DMS 273 treated with DMSO at 0.1 percent for 48 hours (cell line): Measurements from ENCODE around the gene PI4KA.
A peak's percentile ranks its signal among the peaks of the same experiment; 100 is the strongest.

Experiments
- DNase-seq: peaks from one replicate; lab custom pipeline; 2025; lab: John Stamatoyannopoulos, UW

PI4KA gene

DNA sequence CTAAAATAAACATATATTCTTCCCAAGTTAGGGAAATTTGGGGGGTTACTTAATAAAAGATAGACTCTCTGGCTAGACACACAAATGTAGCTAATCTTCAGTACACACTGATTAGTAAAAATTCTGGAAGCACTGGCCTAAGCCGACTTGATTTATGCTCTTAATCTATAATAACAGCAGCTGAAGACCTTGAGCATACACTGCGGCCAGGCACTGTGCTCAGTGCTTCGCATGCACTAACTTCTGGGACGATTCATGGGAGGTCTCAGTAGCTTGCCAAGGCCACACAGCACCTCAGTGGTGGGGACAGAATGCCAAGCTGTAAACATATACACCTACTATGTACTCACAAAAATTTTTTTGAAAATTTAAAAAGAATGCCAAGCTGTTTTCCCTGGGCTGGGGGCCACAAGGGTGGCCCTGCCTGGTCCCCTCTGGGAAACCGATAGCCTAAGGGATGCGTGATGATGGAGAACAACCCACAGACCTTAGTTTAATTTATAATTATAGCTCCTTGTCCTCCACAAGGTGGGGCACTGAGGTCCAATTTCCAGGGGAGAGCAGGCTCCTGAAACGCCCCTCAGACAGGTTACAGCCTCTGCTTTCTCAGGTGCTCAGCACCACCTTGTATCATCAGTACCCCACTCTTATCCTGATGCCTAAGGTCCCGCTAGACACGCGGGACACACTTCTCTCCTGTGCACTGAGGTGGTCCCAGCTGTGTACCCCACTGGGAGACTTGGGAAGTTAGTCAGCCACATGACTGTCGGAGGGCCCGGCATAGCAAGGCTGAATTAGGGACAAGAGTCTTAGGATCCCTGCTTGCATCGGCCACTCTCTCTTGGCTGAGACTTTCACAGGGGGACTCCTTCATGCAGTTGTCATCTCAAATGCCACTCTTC lies 64.6 kb downstream of the PI4KA start:
- no peak for DNase-seq

DNA sequence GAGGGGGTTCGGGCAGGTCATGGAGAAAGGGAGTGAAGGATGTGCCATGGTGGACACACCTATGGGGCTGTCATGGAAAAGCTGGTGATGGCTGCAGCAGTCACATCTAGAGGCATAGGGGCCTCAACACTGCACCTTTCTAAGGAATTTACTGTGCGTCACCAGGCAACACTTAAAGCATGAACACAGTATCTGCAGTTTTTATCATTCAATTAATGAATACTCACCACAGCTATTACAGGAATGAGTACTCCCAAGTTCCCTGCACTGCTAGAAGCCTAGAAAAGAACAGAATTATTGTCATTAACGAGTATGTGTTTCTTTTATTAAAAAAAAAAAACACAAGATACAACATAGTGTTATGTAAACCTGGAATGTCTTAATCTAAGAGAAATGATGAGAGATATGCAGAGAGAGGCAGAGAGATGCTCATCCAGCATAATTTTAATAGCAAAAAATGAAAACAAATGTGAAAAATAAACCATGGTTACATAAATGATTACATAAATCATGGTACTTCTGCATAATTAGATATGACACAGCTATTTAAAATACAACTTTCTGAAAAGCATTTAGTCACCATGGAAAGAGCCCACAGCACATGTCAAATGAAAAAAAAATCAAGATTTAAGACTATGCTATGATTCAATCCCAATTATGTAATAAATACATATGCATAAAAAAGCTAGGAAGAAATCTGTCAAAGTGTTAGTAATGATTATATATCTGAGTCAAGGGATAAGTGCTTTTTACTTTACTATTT lies 65.5 kb downstream of the PI4KA start:
- no peak for DNase-seq

DNA sequence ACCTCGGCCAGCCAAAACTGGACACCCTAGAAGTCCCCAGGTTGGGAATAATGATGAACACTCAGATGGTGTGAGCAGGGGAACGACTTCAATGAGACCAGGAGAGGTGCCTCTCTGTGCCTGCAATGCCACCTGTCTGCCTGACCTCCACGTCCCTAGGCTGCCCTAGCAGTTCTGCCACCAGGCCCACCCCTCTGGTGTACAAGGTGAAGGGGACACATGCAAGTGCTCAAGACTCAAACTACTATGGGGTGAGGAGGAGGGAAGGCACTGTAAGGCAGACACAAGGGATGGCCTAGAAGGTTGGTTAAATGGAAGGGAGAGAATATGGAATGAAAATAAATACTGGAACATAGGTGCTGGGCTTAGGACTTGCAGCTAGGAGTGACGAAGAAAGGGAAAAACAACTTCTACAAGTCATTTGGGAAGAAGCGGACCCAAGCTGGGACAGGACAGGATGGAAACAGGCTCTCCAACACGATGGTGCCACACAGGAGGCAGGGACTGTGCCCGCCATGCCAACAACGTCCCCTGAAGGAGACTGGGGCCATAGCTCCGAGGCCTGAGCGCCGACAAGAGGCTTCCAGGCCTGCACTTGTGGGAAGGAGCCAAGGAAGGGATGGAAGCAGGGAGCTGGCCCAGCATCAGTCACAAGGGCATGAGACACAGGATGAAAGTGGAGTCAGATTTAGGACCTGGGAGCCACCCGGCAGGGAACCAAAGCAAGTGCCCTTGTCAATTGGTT lies 66.2 kb downstream of the PI4KA start:
- no peak for DNase-seq

DNA sequence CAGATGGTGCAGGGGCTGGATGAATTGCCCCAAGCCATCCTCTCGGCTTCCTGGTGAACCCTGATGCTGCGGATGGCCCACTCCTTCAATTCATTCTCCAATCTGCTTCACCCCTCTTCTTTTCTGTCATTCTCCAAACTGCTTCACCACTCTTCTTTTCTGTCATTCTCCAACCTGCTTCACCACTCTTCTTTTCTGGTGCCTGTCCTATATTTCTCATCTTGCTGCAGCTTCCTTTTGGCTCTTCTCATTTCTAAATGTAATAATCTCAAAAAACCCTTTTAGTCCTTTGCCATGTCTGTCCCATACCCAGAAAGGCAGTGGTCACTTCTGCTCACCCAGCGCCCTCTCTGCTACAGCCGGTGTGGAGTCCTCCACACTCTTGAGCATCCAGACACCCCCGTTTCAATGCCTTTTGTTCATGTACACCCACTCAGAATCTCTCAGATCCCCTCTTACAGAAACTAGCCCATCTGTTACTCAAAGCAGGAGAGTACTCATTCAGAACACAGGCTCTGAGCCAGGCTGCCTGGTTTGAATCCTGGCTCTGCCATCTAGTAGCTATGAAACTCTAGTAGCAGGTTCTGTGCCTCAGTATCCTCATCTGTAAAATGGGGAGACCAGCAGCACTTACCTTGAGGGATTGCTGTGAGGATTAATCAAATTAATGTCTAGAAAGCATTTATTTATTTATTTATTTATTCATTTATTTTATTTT lies 69.8 kb downstream of the PI4KA start:
- DNase-seq, result no peak

DNA sequence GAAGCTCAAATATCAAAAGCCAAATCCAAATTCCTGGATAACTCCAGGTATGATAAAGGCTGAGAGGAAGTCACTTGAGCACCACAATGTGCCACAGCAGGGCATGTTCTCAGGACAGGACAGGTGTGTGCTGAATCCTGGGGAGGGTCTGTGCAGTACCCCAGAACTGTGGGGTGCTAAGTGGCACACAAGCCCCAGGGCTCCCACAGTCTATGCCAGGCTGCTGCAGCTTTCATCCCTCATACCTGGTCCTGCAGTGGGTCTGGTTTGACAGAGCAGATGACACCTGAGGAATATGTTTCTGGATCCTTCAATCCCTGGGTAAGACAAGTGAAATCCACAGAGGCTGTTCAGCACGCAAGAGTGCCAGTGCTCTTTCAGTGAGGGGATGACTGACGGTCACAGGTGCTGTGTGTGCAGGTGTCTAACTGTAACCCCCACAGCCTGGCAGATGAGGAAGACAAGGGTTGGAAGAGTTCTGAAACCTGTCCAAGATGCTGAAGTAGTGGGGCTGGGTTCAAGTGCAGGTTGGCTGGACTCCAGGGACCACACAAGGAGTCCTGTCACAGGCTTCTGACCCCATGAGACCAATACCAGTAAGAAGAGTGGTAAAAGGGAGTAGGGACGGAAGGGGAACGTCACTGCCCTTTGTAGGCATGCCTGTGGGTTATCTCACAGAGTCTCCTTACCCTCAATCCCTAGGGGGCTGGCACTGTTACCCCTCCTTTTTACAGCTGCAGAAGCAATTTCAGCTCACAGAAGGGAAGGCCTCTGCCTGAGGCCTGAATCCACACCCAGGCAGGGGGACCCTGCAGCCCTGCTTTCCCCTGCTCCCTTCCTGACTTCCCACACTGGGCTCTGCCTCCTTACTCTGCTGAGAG lies 70.6 kb downstream of the PI4KA start:
- DNase-seq, result no peak

DNA sequence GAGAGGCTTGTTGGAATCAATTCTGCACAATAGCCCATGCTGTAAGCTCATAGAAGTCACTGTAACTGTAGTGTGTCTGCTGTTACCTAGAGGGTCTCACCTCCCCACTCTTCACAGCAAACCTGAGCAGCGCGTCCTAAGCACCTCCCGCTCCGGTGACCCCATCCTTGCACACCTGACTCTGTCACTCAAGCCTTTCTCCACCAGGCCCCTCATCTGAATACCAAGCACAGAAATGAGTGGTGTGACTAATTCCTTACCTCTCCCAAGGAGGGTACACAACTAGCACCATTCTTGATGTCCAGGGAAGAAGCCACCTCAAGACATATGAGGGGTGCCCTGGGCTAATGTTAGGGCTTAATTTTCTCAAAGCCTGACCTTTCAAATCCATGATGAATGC lies 71.4 kb downstream of the PI4KA start:
- DNase-seq, result no peak

DNA sequence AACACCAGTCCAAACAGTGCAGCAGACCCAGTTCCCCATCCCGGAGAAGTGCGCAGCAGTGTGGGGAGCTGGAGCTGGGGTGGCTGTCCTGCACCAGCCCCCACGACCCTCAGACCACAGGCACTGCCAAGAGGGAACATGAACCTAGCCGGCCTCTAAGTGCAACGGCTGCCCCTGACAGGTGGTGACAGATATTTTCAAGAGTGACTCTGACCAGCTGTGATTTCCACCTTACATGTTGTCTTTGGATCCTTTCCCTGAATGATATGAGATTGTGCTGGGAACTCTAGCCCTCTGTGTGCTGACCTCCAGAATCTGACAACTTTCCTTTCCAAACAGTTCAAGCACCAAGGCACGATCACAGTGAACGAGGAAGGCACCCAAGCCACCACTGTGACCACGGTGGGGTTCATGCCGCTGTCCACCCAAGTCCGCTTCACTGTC lies 72.1 kb downstream of the PI4KA start:
- peak; percentile 4 for DNase-seq

DNA sequence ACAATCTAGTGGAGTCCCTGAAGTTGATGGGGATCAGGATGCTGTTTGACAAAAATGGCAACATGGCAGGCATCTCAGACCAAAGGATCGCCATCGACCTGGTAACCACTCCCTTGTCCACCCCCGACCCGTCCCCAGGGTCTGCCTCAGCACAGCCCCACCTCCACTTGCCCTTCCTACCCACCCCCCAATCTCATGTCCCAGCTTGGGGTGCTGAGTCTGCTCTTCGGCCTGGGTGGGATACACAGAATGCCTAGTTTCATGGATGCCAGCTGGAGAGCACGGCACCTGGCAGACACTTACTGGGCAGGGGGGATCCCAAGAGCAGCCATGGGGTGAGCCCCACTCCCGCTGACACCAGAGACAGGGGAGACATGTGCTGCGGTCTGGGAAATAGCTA lies 72.6 kb downstream of the PI4KA start:
- no peak for DNase-seq

DNA sequence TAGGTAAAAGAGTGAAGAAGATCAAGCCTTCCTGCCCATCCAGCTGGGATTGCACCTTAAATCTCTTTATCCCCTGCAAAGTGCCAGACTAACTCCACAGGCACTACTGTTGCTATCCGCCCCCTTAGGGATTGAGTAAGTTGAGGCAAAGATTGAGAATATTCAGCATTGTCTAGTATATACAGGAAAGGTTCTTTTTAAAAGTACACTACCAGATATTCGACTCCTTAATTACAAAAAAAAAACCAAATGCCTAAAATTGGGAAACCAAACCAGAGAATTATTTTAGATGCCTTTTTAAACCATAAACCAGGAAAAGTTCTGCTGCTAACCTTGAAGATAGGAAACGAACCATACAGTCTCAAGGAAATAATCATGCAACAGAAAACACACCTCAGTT lies 73.2 kb downstream of the PI4KA start:
- DNase-seq, result no peak

DNA sequence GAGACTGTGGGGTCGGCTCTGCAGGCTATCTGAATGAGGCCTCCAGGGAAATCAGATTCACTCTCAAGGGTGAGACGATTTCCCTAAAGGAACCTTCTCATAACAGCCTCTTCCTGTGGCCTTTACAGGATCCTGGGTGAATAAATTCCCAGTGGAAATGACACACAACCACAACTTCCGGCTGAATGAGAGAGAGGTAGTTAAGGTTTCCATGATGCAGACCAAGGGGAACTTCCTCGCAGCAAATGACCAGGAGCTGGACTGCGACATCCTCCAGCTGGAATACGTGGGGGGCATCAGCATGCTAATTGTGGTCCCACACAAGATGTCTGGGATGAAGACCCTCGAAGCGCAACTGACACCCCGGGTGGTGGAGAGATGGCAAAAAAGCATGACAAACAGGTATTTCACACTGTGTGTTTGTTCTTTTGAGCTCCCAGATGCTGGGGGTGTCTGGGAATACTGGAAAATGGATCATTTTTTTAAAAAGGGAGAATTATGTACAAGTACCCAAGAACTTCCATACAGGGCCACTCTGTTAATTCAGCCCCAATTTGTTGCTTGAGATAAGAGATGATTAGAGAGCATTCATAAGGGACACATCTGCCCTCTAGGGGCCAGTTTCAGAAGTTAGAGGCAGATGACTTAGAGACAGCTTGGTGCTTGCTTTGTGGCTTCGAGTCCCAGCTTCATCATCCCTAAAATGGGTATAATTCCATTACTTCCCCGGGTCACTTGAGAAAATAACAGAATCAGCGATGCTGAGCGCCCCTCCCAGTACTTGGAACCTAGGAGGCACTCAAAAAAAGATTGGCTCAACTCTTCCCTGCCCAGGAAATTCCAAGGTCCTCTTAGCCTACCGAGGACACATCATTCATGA lies 74.5 kb downstream of the PI4KA start:
- peak; percentile 1 for DNase-seq

DNA sequence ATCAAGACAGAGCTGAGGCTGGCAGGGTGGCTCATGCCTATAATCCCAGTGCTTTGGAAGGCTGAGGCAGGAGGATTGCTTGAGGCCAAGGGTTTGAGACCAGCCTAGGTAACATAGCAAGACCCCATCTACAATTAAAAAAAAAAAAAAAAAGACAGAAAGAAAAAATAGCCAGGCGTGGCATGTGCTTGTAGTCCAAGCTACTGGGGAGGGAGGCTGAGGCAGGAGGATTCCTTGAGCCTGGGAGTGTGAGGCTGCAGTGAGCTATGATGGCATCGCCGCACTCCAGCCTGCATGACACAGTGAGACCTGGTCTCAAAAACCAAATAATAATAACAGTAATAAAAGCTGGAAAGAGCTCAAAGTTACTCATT lies 75.3 kb downstream of the PI4KA start:
- no peak for DNase-seq

DNA sequence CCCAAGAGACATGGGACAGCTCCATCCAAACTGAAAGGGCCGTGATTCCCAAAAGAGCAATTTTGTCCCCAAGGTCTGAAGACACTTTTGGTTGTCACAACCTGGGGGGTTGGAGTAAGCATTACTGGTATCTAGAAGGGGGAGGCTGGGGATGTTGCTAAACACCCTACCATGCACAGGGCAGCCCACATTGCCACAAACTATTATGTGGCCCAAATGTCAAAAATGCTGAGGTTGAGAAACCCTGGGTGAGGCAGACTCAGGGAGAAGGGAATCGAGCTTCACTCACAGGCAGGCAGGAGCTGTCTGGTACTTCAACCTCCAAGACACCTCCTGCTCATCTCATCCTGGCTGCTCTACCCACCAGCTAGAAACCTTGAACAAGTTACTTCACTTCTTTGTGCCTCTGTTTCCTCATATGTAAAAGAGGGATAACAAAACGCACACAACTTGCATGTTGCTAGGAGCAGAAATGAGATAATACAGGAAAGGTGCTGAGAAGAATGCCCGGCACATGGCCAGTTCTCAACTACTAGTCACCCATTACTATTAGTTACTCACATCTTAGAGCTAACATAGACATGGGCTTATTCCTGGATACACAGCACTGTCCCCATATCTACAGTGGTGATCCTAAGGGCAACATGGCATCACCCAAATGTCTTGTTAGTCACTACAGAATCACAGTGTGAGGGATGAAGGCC lies 75.9 kb downstream of the PI4KA start:
- DNase-seq, result no peak

DNA sequence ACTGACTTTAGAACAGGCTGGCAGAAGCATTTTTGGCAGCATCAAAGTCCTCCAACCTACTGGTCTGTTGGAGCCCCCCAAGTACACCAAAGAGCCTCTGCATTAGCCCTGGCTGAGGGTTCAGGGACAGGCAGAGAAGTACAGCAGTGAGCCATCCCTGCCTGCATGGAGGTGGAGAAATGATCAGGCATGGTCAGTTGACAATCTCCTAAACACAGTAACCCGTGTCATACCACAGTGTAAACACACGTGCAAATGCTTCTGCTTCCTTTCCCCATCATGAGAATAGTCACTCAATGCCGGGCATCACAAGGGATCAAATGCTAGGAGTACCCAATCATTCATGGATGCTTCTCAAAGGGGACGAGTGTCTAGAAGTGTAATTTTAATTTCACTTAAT lies 76.5 kb downstream of the PI4KA start:
- no peak for DNase-seq

DNA sequence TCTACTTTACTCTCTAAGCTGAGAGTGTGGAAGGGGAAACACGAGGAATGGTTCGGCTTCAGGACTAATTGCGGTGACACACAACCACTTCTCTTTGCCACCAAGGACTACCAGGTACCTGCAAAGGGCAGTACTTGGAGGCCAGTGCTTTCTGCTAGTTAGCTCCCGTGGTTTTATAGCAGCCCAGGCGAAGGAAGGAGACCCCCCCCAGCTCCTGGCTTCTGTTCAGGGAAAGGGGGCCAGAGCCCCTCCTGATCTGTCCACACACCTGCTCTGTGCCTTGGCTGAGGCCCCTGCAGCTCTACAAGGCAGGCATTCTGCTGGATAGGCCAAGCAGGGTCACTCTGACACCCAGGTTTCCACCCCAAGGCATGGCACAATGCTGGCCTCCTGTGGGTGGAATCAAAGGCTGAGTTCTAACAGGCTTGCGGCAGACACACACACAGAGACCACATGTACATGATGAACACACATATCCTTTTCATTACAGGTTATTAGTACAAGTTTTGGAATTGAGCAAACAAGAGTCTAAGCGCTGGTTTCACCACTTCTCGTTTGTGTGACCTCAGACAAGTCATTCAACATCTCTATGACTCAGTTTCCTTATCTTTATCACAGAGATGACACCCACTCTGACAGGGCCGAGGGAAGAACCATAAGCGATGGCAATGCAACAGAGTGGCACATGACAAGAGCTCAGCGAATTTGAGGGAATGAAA lies 77.2 kb downstream of the PI4KA start:
- no peak for DNase-seq

DNA sequence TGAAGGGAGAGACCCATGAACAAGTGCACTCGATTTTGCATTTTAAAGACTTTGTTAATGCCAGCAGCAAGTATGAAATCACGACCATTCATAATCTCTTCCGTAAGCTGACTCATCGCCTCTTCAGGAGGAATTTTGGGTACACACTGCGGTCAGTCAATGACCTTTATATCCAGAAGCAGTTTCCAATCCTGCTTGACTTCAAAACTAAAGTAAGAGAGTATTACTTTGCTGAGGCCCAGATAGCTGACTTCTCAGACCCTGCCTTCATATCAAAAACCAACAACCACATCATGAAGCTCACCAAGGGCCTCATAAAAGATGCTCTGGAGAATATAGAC lies 78.8 kb downstream of the PI4KA start:
- no peak for DNase-seq

DNA sequence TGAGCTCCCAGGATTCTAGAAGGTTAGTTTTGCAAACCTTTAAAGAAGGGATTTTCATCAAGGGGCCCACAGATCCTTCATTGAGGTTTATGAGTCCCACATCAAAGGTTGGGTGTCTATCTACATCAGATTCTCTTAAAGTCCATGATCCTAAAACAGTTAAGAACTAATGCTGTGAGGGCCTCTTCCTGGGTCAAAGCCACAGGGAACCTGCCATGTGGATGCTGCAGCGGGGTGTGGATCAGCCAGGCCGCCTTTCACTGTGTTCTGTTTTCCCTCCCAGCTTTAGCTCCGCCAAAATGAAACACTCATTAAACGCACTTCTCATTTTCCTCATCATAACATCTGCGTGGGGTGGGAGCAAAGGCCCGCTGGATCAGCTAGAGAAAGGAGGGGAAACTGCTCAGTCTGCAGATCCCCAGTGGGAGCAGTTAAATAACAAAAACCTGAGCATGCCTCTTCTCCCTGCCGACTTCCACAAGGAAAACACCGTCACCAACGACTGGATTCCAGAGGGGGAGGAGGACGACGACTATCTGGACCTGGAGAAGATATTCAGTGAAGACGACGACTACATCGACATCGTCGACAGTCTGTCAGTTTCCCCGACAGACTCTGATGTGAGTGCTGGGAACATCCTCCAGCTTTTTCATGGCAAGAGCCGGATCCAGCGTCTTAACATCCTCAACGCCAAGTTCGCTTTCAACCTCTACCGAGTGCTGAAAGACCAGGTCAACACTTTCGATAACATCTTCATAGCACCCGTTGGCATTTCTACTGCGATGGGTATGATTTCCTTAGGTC lies 79.4 kb downstream of the PI4KA start:
- DNase-seq, result no peak

DNA sequence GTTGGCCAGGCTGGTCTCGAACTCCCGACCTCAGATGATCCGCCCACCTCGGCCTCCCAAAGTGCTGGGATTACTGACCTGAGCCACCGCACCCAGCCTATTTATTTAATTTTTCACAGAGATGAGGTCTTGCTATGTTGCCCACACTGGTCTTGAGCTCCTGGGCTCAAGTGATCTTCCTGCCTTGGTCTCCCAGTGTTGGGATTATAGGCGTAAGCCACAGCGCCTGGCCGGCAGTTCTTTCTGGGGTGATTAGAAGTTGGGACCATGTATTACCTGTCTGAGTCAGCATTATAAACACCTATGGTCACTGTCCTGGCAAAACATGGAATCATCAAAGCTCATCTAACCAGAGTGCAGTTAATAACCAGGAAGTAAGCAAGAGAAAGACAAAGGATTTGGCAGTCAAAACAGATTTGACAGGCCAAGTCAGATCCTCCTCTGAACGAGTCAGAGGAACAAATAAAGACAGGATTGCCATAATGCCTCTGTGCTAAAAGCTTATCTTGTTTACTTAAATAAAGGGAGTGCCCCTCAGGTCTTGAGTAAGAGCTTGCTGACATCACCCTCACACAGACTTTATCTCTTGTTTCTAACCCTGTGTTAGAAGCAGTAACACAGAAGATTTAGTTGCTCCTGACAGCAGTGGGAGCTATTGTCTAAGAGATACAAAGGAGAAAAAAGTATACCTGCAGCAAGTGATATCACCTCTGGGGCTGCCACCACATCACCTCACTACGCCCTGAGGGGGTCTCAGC lies 81.0 kb downstream of the PI4KA start:
- DNase-seq, result no peak
